Fibroblast of skin of right biceps (primary cell): Measurements from ENCODE around the gene CTRB2.
A peak's percentile ranks its signal among the peaks of the same experiment; 100 is the strongest.

Experiments
- DNase-seq: peaks from one replicate; pipeline ENCODE4 v3.0.0-alpha.2; 2013

The CTRB2 gene

DNA sequence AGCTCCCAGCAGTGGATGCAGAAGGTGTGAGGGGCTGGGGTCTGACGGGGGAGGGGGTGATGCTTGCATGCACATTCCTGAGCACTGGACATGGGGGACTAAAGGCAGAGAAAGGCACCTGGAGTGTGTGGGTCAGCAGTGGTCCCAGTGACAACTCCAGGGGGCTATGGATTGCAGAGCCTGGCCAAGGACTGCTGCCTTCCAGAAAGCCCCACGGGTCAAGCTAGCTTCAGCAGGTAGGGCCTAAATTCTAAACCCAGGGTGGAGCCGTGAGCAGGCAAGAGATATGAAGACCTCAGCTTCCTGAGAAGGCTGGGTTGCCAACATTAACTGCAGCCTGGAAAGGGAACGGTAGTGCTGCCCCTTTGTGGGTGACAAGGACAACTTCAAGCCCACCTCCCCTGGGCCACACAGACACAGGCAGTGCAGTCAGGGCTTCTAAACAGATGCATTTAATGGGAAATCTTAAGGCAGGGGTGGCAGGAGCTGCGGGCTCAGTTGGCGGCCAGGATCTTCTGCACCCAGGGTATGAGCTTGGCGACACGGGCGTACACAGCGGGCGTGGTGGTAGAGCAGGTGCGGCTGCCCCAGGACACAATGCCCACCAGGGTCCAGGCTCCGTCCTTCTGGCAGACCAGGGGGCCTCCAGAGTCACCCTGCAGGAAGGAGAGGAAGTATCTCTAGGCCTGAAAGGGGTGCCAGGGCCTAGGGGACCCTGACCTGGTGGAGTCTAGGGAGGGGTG, 3.1 kb downstream of the CTRB2 start:
- no peak for DNase-seq

DNA sequence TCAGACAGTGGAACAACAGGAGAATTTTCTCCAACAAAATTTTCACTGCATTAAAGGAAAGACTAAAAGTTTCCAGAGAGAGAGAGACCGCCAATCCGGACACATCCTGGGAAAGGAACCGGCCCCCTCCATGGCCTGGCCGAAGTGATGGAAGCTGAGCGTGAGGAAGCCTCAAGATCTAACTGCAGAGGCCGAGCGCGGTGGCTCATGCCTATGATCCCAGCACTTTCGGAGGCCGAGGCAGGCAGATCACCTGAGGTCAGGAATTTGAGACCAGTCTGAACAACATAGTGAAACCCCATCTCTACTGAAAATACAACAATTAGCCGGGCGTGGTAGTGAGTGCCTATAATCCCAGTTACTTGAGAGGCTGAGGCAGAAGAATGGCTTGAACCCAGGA, 3.9 kb downstream of the CTRB2 start:
- no peak for DNase-seq

DNA sequence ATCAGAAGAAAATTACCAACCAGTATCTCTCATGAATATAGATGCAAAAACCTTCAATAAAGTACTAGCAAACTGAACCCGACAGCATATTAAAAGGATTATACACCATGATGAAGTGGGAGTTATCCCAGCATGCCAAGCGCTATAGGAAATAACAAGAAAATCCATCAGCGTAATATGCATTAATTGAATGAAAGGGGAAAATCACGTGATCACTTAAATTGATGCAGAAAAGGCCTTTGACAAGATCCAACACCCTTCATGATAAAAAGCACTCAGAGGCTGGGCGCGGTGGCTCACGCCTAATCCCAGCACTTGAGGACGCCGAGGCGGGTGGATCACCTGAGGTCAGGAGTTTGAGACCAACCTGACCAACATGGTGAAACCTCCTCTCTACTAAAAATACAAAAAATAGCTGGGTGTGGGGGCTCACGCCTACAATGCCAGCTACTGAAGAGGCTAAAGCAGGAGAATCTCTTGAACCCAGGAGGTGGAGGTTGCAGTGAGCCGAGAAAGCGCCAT, 4.8 kb downstream of the CTRB2 start:
- DNase-seq = no peak

DNA sequence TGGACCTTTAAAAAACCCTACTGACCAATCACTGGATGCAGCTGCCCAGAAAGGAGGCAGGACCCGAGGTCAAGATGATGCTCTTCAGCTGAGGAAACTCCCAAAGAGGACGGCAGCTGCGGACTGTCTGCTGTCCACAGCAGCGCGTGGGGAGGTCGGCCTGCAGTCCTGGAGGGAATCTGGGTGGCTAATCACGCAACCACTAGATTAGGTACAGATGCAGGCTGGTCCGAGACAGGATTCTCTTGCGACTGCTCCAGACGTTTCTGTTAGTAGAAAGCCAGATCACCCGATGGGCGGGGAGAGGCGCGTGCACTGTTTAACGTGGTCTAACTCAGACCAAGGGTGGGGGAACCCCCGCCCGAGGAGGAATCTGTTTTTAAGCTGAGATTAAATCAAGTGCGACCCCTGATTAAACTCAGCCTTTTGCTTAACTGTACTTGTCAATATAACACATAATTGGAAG, 8.8 kb downstream of the CTRB2 start:
- peak; percentile 25 for DNase-seq

DNA sequence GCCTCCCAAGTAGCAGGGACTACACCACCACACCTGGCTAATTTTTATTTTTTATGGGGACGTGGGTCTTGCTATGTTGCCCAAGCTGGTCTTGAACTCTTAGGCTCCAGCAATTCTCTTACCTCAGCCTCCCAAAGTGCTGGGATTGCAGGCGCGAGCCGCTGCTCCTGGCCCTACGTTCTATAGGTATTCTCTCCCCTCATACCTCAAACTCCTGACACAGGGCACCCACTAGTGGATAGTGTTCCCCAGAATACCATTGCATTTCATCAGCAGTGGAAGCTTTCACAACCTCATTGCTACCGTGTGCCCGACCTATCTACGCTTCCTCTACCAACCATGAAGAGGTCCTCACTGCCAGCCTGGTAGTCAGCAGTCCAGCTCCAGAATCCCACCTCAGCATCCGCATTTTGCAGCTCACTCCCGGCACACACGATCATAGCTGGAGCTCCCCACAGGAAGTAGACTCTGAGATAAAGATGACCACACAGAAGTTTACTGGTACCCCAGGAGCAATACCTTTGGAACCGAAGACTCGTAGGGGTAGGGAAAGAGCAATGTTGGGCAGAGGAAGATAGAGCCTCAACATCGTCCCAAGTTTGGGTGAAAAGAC, 9.3 kb downstream of the CTRB2 start:
- DNase-seq = no peak

DNA sequence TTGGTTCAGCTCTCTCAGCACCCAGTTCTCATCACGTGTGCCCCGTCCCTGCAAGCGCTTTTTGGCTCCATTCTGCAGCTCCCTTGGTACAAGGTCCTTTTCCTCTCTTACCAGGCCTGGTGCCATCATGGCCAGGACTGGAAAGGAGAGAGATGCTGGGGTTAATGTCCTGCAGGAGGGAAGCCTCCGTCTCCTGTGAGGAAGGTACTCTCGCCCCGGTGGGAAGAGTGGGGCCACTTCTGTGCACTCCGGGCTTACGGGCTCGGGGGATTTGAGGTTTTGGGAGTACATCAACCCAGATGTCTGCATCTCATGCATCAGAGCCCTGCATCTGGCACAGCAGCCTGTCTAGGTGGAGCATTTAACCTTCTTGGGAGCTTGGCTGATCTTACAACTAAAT, 10.1 kb downstream of the CTRB2 start:
- no peak for DNase-seq

DNA sequence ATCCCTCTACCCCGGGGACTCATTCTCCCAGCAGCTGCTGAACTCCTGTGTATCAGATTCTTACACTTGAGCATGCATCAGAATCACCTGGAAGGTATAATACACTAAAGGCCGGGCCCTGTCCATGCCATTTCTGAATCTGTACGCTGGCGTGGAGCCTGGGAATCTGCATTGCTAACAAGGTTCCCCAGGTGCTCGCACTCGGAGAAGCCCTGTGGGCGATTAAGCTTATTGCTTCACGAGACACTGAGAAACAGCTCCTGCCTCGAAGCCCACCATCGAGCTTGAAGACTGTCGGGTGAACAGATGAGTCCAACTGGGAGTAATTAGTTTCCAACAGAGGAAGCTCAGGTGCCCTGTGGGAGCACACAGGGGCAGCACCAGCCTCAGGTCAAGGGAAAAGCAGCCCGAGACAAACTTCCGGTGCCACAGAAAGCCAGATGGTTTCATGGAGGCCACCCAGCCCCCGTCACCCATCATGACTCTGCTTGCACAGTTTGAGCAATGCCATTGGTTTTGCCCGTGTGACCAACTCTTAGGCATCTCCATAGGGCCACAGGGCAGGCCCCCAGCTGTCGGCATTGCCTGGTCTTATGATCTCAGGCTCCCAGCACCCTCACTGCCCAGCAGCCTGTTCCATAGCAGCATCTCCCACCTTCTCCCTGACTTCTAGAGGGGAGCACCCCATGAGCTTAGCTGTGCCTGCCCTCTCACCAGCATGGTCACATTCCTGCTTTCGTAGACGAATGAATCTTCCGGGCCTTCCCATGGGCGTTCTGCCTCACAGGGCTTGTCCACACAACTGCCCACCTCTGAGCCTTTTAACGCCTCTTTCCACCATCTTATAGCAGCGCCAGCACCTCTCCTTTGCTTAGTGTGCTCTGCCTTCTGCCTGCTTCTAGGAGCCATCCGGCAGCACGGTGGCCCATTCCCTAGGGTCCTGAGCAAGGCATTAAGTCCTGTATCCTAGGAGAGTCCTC, 10.9 kb downstream of the CTRB2 start:
- DNase-seq = no peak

DNA sequence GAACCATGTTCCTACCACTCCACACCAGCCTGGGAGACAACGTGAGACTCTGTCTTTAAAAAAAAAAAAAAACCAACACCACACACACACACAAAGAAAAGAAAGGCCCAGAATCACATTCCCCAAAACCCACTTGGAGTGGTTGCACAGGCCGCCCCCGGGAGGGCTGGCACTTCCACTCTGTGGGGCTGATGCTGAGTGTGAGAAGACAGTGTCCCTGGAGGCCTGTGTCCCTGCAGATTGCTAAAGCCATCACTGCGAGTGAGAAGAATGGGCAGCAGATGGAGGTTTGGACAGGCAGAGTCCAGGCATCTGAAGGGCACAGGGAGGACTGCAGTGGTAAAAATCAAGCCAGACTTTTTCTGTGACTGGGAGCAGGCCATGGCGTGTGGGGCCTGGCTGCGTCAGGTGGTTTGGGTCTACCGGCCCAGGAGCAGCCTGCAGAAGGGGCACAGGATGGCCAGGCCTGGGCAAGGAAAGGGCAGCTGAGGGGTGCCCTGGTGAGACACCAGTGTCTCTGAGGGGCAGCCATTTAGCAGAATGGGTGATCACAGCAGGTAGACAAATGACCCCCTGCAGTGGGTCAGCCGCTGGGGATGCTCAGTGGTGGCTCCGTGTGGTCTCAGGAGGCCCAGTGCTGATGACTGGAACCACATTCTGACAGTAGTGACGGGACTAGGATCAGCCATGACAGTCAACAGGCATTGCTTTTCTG, 13.1 kb downstream of the CTRB2 start:
- no peak for DNase-seq

DNA sequence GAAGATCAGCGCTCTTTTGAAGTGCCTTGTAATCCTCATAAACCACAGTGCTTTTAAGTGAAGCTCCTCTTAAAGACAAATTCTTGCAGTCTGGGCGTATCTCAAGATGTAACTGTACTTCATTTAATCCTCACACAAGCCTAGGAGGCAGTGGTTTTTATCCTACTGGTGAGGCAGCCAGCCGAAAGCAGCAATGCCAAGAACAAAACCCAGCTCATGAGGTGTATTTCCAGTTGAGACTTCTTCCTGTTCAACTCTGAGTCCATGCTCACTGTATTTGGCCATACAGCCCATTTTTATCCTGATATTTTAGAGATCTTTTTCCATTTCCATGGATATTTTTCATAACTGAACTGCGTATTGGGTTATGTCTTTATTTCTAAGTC, 13.7 kb downstream of the CTRB2 start:
- DNase-seq = no peak

DNA sequence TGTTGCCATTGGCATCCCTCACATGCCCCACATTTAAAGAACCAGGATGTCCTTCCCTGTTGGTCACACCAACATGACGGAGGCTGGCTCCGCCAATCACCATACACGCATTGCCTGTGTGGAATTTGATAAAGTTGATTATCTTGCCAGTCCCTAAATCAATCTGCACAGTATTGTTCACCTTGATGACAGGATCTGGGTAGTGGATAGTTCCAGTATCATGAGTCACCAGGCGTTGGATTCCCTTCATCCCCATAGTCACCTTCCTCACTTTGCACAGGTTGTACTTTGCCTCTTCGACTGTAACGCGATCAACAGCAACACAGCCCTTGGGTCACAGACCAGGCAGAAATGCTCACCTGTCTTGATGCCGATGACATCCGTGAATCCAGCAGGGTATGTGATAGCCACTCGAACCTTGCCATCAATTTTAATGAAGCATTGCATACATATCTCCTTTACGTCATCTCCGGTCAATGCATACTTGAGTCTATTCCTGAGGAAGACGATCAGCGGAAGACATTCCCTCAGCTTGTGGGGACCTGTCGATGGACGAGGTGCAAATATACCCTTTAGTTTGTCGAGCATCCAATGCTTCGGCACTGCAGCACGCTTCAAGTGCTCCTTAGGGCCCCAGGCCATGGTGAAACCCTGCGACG, 14.2 kb downstream of the CTRB2 start:
- DNase-seq = no peak

DNA sequence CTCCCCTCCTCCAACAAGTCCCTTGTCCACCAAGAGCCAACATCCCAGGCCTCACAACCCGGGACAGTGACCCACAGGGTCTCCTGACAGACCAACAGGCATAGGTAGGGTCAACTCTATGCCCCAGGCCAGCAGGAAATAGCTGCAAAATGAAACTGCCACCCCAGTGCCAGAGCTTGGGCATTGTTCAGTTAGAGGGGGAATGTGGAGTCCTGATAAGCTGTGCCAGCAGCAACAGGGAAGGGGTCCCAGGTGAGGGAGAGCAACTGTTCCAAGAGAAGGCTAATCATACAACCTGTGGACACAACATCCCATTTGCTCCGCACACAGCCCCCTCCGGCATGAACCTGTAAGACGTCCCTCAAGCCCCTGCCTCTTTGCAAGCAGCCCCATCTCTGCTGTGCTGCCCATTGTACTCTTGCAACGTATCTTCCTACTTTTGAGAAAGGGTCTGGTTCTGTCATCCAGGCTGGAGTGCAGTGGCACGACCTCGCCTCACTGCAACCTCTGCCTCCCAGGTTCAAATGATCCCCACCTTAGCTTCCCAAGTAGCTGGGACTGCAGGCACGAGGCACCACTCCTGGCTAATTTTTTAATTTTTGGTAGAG, 17.2 kb downstream of the CTRB2 start:
- DNase-seq = no peak

DNA sequence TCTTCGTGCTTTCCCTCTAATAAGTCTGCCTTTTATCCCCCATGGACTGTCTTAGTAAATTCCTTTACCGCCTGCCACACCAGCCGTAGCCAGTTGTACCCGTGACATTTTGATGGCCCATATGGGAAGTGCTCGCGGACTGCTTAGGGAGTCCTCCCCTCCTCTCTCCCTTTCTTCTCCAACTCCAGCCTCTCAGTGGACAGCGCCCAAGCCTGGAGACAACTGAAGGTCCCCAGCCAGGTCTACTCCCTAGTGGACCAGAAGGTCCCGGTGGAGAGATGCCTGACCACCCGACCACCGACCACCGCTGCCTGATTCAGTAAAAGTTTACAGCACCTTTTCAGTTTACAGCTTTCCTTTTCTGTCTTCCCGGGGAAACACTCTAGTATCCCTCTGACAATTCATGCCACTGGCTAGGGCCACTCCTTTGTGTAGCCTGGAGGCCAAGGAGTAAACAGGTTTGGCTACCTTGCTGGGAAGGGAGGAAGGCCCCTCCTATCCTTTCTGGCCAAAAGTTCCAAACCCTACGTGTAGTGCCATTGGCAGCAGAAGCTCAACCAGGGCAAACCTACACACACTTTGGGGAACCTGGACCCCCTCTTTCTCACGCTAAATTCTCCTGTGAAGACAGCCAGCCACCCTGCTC, 18.0 kb downstream of the CTRB2 start:
- DNase-seq = no peak

DNA sequence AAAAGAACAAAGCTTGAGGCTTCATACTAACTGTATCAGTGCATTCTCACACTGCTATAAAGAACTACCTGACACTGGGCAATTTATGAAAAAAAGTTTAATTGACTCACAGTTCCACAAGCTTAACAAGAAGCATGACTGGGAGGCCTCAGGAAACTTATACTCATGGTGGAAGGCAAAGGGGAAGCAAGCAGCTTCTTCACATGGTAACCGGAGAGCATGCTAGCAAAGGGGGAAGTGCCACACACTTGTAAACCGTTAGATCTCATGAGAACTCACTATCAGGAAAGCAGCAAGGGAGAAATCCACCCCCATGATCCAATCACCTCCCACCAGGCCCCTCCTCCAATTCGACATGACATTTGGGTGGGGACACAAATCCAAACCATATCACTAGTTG, 25.3 kb downstream of the CTRB2 start:
- DNase-seq = no peak

DNA sequence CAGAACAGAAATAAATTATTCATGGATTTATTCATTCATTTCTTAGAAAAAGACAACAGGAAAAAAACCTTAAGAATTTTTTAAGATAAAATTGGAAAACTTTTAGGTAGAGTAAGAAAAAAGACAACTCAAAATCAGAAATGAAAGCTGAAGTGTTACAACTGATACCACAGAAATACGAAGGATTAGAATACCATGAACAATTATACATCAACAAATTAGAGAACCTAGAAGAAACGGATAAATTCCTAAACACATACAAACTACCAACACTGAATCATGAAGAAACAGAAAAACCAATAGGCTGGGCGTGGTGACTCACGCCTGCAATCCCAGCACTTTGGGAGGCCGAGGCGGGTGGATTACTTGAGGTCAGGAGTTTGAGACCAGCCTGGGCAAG, 27.8 kb downstream of the CTRB2 start:
- DNase-seq = no peak

DNA sequence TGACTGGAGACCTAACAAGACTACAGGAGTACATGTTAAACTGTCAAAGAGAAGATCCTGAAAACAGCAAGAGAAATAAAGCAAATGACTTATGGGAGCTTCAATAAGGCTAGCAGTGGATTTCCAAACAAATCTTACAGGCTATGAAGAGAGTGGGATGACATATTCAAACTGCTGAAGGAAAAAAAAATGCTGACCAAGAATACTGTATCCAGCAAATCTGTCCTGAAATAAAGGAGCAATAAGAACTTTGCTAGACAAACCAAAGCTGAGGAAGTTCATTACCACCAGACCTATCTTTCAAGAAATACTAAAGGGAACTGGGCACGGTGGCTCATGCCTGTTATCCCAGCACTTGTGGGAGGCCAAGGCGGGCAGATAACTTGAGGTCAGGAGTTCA, 30.0 kb downstream of the CTRB2 start:
- no peak for DNase-seq

DNA sequence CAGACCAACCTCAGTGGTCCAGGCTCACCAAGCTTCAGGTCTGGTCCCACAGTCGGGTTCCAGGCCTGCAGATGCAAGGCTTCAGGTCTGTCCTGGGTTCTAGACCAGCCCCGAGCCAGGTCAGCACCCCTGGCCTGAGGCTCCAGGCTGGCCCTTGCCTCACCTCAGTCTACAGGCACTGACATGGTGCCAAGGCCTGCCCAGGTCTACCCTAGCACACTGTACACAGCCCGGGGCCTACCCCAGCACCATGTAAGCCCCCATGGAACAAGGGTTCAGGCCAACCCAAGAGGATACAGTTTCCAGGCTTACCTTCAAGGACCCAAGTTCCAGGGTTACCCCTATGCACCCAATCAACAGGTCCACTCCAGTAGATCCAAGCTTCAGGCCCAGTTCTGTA, 31.9 kb downstream of the CTRB2 start:
- no peak for DNase-seq

DNA sequence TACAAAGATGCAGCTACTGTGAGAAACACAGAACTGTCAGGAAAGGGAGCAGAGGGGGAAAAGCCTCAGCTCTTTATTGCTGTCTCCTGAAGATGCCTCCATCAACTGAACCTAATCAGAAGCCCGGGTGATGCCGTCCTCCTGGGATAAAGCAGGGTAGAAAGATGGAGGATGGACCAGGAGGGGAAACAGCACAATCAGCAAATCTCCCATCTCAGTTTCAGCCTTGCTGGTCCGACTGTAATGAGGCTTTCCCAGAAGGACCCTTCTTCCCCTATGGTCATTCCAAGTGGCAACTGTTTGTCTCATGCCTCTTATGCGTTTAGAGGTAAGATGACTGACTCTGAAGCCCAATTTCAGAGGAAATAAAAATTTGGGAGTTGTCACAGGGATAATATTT, 34.4 kb downstream of the CTRB2 start:
- DNase-seq = no peak

DNA sequence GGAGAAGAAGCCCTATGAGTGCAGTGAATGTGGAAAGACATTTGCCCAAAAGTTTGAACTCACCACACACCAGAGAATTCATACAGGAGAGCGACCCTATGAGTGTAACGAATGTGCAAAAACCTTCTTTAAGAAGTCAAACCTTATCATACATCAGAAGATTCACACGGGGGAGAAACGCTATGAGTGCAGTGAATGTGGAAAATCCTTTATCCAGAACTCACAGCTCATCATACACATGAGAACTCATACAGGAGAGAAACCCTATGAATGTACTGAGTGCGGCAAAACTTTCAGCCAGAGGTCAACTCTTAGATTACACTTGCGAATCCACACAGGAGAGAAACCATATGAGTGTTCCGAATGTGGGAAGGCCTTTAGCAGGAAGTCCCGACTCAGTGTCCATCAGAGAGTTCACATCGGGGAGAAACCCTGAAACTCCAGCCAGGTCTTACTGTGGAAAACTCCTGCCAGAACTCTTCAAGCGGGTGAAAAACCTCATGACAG, 37.0 kb downstream of the CTRB2 start:
- no peak for DNase-seq

DNA sequence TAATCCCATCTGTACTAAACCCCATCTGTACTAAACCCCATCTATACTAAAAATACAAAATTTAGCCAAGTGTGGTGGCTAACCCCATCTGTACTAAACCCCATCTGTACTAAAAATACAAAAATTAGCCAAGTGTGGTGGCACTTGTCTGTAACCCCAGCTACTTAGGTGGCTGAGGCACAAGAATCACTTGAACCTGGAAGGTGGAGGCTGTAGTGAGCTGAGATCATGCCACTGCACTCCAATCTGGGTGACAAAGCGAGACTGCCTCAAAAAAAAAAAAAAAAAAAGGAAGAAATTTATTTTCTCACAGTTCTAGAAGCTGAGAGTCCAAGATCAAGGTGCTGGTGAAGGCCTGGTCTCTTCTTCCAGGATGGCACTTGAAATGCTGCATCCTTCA, 46.6 kb downstream of the CTRB2 start:
- DNase-seq = no peak
